EL (cell line): ENCODE data around the gene AGAP3.

Experiments used
- DNase-seq: peaks from one replicate; pipeline ENCODE4 v3.0.0-alpha.2; 2016

The AGAP3 gene

GRCh38 chr7:151110236-151110940 is 24.1 kb downstream of the AGAP3 start:
- no peak for DNase-seq

- DNase-seq, result peak; percentile 70
Measured at GRCh38 chr7:151110941-151111645, 24.8 kb downstream of the AGAP3 start.

GRCh38 chr7:151113344-151114150 is 27.3 kb downstream of the AGAP3 start:
- DNase-seq, result peak; percentile 95

GRCh38 chr7:151114151-151115090 is 28.1 kb downstream of the AGAP3 start:
- peak; percentile 21 for DNase-seq

GRCh38 chr7:151115121-151115835 is 29.0 kb downstream of the AGAP3 start:
- peak; percentile 24 for DNase-seq

- DNase-seq, result no peak
Measured at GRCh38 chr7:151115836-151116418, 29.7 kb downstream of the AGAP3 start.

- no peak for DNase-seq
Measured at GRCh38 chr7:151116603-151117440, 30.5 kb downstream of the AGAP3 start.

GRCh38 chr7:151117565-151117964 is 31.3 kb downstream of the AGAP3 start:
- DNase-seq, result no peak

- no peak for DNase-seq
Measured at GRCh38 chr7:151118108-151119054, 32.1 kb downstream of the AGAP3 start.

GRCh38 chr7:151119055-151119415 is 32.8 kb downstream of the AGAP3 start:
- no peak for DNase-seq

GRCh38 chr7:151119902-151120301 is 33.6 kb downstream of the AGAP3 start:
- no peak for DNase-seq

- no peak for DNase-seq
Measured at GRCh38 chr7:151120896-151121295, 34.6 kb downstream of the AGAP3 start.

GRCh38 chr7:151121380-151122170 is 35.3 kb downstream of the AGAP3 start:
- no peak for DNase-seq

- DNase-seq, result no peak
Measured at GRCh38 chr7:151122276-151122675, 36.0 kb downstream of the AGAP3 start.

GRCh38 chr7:151122796-151123157 is 36.5 kb downstream of the AGAP3 start:
- no peak for DNase-seq

- no peak for DNase-seq
Measured at GRCh38 chr7:151123158-151123821, 37.0 kb downstream of the AGAP3 start.

GRCh38 chr7:151123822-151124464 is 37.7 kb downstream of the AGAP3 start:
- peak; percentile 72 for DNase-seq
